OCI-LY3 (cell line): ENCODE measurements around the gene SLC16A8.

Source experiments
- EZH2phosphoT487 ChIP-seq: fragments of 200-600 bp; shearing (Covaris generic); IDR thresholded peaks from 2 replicates; pipeline ENCODE4 v1.6.1; 2018; ENCODE audit warnings: antibody characterized with exemption, mixed run types, low read depth
- TF ChIP-seq, protein P1 (sequence below): fragments of 200-600, 300-600 bp; sonication (generic); IDR thresholded peaks from 2 replicates; pipeline ENCODE4 v1.5.1; 2014; ENCODE audit warnings: antibody characterized with exemption, low read length, low read depth

DNA sequence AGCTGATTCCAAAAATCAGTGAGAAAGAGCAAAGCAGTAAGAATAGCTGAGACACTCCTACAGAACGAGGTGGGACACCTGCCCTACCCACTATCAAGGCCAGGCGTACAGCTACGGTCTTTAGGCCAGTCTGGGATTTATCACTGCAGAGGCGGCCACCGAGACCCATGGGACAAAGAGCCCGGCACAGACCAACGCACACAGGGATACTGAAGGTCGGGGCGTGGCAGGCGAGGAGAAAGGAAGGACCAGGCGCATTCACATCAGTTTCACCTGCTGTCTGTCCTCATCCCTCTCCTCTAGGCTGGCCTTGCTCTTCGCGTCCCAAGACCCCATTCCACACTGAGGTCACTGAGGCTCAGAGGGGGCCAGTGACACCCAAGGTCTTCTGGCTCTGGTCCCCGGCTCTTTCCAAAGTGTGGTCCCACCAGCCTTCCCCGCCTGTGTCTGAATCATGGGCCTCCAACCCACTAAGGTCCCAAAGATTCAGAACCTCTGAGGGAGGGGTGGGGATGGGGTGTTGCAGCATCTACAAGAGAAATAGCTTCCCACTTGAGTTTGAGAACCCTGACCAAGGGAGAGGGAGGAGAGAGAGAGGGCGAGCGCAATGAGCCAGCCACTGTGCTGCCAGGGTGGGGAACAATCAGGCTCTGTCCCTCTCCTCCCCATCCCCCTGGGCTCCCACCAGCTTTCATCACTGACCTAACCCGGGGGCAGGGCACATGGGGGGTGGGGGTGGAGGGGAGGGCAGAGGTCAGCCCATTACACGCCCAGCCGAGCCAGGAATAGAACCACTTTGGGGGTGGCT is 34.0 kb downstream of the SLC16A8 start:
- TF ChIP-seq, protein P1, sequence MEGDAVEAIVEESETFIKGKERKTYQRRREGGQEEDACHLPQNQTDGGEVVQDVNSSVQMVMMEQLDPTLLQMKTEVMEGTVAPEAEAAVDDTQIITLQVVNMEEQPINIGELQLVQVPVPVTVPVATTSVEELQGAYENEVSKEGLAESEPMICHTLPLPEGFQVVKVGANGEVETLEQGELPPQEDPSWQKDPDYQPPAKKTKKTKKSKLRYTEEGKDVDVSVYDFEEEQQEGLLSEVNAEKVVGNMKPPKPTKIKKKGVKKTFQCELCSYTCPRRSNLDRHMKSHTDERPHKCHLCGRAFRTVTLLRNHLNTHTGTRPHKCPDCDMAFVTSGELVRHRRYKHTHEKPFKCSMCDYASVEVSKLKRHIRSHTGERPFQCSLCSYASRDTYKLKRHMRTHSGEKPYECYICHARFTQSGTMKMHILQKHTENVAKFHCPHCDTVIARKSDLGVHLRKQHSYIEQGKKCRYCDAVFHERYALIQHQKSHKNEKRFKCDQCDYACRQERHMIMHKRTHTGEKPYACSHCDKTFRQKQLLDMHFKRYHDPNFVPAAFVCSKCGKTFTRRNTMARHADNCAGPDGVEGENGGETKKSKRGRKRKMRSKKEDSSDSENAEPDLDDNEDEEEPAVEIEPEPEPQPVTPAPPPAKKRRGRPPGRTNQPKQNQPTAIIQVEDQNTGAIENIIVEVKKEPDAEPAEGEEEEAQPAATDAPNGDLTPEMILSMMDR: no peak
- TF ChIP-seq EZH2phosphoT487: no peak
